DMS153 treated with DMSO at 0.1 percent for 48 hours (cell line): ENCODE results near the gene C21orf91.

Experiments
- DNase-seq: peaks from one replicate; lab custom pipeline; 2025; ENCODE audit not compliant: unreplicated experiment; lab: John Stamatoyannopoulos, UW

The C21orf91 gene

DNA sequence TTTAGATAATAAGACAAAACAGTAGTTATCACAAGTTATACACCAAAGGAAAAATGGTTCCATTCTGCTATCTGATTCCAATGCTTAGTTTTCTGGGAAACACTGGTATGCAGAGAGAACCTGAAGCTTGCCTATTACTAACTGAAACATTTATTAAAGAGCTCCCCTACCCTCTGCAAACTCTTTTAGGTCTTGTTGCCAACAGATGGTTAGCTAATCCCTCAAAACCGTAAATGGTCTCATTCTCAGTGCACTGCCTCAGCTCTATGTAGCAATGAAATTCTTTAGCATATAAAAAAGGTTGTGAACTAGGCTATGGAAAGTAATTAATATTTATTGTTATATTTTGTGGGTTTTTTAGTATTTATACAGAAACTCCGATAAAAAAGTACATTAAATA, 20.4 kb downstream of the C21orf91 start:
- no peak for DNase-seq

DNA sequence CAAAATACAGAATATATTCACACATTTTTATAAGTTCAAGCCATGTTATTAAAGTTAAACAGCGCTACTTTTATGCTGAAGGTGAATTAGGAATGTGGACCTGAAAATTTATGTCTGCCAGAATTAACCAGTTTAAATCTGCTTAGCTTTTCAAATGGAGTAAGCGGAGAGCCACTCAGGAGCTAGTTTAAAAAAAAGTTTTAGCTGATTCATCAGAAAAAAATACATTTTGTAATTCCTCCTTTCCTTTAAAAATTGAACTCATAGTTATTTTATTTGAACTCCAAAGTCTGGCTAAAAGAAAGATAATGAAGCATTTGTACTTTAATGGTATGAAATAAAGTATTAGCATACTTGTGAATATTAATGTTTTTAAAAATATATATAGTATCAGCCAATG, 21.2 kb downstream of the C21orf91 start:
- DNase-seq, result no peak

DNA sequence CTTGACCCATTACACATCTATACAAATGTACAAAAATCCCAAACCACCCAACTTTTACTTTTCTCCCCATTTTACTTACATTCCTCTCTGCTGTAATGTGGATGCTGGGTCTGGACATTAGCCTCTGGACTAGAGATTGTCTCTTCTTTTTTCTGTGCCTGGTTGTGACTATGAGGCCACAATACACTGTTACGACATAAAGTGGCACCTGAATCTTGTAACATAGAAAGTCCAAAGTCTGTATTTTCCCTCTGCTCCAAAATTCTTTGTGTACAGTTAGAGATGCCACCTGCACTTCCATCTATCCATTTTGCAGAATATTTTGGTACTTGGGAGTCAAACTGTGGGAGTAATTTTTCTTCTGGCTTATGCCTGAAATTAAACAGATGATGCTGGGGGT, 22.7 kb downstream of the C21orf91 start:
- no peak for DNase-seq

DNA sequence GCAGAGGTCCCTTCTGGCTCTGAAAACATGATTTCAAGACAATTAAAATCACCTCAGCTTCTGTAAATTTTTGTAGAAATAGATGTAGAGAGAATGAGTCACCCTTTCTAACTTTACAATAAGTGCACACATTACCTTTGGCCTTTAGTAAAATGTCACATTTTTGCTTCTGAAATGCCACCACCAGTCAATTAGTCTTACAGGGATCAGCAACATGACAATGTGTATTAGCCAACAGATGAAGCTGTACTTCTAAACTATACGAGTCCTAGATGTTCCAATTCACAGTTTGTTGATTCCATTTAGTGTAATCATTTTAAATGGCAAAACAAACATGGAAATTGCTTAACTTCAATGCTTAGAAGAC, 23.1 kb downstream of the C21orf91 start:
- no peak for DNase-seq

DNA sequence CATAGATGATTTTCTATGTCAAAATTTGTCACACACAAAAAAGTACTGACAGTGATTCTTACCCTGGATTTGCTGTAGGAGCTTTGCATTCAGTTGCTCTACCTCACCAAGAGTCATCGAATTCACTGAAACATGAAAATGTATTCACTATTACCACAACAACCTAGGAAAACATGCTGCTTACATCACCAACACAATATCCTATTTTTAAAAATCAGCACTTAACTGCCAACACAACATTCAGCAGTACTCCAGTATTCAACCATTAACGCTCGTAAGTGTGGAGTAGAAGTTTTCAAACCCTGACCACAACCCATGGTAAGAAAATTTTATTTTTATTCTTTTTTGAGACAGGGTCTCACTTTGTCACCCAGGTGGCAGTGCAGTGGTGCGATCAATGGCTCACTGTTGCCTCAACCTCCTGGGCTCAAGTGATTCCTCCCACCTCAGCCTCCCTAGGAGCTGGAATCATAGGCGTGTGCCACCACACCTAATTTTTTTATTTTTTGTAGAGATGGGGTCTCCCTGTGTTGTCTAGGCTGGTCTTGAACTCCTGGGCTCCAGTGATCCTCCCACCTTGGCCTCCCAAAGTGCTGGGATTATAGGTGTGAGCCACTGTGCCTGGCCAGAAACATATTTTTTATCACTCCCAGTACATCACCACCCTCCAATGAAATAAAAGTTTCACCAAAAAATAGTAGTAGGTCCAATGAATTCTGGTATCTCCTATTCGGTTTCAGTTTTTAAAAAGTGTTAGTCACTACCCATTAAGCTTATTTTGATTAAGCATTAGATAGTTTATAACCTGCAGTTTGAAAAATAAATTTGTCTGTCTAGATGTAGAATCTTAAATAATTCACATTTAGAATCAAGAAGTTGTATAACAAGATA, 23.8 kb downstream of the C21orf91 start:
- DNase-seq, result no peak

DNA sequence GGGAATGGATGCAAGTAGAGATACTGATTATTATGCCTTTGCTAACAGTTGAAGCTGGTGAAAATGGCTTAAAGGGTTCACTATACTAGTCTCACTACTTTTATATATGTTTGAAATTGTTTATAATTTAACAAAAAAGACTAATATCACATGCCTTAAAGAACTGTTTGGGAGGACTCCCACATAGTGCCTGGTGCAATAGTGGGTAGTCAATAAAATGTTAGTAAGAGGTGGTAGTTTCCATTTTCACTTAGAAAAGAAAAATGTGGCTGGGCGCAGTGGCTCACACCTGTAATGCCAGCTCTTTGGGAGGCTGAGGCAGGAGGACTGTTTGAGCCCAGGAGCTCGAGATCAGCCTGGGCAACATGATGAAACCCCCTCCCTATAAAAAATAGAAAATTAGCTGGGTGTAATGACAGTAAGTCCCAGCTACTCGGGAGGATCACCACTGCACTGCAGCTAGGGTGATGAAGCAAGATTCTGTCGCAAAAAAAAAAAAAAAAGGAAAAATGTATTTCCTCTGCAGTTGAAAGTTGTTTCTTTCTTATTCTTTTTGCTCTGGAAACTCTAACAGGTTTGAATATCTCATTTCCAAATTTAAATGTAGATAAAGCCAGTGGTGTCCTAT, 24.5 kb downstream of the C21orf91 start:
- no peak for DNase-seq

DNA sequence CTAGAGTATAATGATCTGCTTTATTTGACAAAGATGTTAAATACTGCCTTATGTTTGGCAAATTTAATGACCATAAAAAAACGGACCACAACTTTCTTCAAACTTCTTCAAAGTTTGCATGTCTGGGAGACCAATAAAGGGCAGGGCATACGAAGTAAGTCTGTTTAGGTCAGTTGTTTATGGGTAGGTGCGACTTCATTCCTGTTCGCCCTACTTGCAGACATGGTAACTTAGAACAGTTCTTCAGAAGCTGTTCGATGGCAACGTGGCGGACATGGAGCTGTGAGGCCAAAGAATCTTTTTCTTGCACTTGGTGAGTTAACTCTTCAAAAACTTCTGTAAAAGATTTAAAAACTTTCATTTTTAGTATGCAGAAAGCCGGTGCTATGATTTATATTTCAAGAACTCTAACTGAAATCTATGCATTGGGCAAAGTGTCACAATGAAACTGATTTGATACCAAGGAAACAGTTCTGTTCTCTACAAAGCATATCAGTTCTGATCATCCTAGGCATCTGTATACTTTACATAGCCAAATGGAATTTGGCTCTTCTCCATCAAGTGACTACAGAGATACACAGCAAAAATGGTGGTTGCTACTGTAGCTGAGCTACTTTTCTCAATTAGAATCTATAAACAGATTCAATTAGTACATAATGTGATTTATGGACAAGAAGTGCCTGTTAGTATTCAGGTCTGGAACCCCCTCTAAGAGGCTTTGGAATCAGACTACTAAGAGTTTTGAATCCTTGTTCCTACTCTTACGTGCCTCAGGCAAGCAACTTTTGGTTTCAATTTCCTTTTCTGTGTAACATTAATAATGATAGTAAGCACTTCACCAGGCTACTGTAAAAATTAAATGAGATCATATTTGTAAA, 25.7 kb downstream of the C21orf91 start:
- no peak for DNase-seq

DNA sequence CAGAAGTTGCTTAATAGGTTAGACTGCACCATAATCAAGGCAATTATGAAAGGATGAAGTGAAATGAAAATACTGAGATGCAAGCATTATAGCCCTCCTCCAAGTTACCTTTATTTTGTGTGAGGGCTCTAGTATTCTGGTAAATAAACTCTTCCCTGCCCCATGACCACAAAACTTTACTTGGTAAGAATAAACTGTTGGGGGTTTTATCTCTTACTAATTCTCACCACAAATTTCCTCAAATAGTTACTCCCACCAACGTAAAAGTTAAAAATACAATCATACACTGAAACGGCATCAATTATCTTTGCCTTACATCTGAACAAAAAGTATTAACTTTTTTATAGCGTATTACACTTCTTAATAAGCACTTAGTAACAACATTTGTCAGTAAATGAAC, 29.5 kb downstream of the C21orf91 start:
- no peak for DNase-seq

DNA sequence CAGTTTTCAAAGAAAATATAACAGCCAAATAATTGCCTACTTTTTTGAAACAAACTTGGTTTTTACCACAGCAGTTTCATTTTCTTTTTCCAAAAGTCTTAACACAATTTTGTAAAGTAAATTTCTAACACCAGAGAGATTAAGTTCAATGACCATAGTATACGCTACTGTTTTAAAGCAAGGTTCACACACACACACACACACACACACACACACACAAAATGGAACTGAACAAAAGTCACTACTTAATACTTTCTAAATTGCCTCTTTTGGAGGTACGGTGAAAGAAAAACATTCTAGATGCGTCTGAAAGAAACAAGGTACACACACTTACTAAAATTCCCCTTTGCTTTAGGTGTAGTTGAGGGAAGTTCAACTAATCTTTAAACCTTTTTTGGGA, 30.1 kb downstream of the C21orf91 start:
- DNase-seq, result no peak

DNA sequence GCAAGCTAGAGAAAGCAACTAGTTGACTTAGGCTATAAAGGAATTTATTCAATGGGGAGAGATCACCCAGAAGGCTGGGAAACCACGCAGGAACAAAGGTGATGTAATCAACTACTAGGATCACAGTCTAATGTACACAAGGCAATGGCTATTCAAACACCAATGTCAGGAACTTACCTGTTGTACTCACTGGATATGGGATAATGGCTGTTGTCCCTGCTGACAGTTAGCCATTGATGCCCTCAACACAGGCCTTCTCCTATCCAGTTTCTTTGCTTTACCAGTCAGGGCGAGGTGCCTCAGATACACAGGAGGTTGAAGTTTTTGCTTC, 32.3 kb downstream of the C21orf91 start:
- no peak for DNase-seq

DNA sequence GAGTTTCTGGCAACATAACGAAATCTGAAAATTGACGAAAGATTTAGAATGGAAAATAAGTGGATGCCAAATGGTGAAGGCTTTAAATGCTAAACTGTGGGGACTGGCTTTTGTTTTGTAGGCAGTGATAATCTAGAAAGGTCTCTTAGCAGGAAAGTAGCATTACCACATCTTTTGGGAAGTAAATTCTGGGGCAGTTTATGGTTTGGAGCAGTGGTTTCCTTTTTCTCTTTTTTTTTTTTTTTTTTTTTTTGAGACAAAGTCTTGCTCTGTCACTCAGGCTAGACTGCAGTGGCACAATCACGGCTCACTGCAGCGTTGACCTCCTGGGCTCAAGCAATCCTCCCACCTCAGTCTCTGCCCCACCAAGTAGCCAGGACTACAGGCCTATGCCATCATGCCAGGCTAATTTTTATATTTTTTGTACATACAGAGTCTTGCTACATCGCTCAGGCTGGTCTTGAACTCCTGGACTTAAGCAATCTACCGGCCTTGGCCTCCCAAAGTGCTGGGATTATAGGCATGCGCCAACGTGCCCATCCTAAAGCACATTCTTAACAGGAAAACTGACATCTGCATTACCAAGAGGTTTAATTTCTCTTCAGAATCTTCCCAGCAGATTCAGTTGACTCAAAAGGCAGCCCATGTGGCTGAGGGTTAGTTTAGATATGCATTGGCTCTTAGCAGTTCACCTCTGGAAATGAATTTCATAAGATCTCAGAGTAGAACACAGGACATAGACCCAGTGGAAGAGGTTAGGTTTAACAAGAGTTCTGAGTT, 32.9 kb downstream of the C21orf91 start:
- DNase-seq, result no peak

DNA sequence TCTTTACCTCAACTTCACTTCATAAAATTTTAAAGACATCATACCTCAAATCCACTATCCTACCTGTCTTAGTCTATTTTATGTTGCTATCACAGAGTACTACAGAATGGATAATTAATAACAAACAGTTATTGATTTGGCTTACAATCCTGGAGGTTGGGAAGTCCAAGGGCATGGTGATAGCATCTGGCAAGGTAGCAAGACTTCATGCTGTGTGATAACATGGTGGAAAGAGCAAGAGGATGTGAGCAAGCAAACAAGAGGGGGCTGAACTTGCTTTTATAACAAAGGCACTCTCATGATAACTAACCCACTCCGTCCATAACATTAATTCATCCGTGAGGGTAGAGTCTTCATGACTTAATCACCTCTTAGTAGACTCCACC, 33.8 kb downstream of the C21orf91 start:
- DNase-seq, result no peak

DNA sequence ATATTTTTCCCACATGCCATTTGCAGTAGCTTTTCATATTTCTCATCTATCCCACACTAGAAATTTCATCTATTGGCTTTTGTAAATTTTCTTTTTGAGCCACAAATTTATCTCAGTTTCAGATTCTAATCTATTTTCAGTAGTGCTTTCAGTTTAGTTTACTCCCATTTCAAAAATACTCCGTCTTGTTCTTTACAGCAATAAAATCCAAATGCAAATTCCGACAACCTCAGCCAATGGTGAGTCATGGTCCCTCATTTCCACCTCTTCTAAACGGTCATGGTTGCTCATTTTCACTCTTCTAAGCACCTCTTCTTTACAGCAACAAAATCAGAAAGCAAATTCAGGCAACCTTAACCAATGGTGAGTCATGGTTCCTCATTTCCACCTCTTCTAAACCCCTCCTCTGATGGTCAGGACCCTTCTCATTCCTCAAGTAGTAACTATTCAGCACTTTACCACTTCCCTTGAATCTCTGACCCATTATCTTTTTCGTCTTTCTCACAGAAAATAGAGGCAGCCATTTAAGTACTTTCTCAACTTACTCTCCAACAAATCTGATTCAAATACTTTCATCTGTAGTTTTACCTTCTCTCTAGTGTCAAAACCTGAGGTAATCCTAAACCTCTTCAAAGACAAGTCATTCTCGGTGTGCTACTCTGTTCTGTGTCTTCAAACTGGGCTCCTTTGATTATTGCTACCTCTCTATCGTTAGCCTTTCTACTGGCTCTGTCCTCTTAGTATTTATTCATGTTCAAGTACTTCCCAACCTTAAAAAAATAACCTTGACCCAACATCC, 34.4 kb downstream of the C21orf91 start:
- DNase-seq, result no peak

DNA sequence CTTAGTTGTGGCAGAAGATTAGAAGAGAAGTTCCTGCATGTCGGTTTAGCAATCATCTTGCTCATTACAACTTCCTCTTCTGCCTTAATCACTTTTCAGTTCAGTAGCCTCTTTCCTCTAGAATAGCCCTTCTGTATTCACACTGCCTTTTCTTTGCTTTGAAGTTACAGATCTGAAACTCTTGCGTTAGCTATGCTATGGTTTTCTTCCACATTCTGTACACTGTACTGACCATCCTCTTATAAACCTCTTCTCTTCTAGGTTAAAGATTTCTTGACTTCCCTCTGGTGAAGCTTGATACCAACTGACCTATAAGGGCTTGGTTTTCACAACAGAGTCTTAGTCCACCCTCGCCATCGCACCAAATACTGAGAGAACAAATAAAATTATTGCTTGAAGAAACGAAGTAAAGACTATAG, 35.0 kb downstream of the C21orf91 start:
- no peak for DNase-seq

DNA sequence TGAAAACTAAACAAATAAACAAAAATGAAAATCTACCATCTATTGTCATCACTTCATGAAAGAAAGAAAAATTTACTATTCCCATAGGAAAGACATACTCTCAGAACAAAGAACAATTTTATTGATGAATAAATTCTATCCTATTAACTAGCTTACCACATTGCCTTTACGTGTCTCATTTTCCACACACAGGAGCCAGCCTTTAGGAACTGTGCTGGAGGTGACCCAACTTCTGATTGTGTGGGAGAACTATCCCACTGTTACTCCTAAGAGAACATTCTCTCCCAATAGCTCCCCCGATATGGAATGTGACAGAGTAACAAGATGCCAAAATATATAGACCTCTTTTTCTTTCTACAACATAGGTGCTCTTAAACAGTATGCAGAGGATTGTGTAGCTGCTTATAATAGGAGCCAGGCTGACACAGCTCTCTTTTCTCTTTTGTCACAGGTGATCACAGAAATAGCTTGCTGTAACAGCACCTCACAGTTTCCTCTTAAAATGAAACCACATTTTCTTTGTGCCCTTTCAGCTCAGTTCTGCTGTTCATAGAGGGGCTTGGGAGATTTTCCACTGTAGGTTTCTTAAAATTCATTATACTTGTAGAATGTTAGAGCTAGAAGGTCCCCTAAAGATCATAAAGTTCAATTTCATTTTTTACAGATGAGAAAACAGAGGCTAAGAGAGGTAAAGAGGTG, 35.5 kb downstream of the C21orf91 start:
- no peak for DNase-seq

DNA sequence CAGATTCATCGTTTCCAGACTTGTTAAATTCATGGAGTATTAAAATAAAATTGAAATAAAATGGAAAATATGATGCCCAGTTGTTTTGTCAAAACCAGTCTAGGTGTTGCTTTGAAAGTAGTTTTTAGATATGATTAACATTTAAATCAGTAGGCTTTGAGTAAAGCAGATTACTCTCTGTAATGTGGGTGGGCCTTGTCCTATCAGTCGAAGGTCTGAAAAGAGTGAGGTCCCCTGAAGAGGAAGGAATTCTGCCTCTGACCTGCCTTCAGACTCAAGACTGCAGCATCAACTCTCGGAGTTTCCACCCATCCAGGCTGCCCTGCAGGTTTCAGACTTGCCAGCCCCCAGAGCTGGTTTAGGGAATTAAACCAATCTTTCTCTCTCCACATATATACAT, 36.2 kb downstream of the C21orf91 start:
- DNase-seq, result no peak

DNA sequence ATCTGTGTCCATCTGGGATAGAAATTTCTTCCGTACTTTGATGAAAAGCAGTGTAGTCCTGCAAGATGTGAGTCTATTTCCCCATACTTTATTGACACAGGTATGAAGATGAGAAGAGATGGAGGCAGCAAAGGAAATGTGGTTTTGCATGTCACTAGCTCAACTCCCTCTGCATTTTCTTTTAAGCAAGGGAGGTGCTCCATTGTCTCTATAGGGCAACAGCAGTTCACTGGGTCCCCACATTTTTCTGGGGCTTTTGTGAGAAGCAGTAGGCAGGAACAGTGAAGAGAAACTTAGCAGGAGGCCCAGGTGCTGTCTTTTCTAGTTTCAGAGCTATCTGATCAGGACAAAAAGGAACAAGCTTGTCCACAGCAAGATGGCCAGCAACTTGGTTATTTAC, 37.1 kb downstream of the C21orf91 start:
- no peak for DNase-seq

DNA sequence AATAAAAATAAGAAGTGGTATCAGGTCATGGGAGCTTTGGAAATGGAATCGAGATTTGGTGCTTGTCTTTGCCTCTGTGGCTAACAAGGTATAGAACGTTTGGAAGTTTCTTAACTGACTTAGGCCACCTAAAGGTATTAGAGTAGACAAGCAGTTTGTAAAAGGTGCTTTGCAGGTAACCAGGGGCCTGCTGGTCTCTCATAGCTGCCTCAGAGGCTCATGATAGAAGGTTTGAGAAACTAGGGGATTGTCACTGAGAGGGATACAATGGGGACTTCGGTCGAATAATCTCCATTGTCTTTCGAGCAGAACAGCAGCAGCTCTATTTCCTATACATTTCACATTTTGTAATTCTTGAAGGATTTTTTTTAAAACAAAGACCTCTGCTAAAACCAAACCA, 37.6 kb downstream of the C21orf91 start:
- DNase-seq, result no peak

DNA sequence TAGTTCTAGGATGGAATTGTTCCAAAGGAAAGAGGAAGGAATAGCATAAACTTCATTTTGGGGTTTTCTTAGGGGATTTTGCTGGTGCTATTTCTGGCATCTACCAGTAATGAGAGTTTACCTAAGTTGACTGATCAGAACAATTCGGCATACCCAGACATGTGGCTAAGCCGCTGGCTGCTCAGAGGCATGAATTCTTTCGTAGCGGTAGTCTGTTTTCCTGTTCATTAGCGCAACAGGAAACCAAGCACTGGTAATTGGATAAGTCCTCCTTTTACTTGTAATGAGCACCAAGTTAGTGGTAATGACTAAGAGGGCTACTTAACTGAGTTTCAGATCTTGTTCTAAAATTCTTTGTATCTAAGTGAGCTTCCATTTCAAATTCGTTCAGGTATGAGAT, 38.6 kb downstream of the C21orf91 start:
- DNase-seq, result no peak

DNA sequence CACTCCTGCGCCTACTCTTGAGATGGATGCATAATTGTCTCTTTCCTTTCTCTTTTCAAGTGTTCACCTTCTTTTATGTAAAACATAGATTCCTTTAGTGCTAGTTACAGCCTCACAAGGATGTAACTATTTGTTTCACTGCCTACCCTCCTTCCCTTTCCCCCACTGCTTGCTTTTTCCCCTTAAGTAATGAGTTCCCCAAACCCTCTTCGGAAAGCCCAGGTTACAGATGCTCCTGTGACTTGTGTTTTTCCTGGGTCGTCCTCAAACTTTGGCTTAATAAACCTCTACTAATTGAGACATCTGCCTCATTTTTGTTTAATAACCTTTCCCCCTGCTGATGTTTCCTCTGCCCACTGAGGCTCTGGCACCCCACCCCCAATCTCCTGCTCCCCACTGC, 39.2 kb downstream of the C21orf91 start:
- no peak for DNase-seq
